GM23338 (cell line): ENCODE measurements around the gene JAZF1. TPM values are rescaled to one million over a fixed set of nuclear protein-coding genes. Genes with fewer than 3 reads are reported as not detected.

Experiments
- ATAC-seq: fragments of 200-7000 bp; cut with Tn5 transposase; 3 replicates; pipeline ENCODE4 v1.9.1; 2020
- DNase-seq: peaks from one replicate; pipeline ENCODE4 v3.0.0-alpha.2; 2015; ENCODE audit warnings: low spot score
- H2AFZ ChIP-seq: fragments of 200-600 bp; sonication (generic); 2 replicates; pipeline ENCODE4 v1.8.0; 2016; ENCODE audit warnings: antibody characterized with exemption, mild to moderate bottlenecking, moderate library complexity
- H3F3A ChIP-seq: fragments of 200-600 bp; sonication (generic); replicated peaks from 2 replicates; pipeline ENCODE4 v1.8.0; 2017; ENCODE audit warnings: antibody characterized with exemption, mixed run types, low read depth
- H3K27ac ChIP-seq: fragments of 200-600 bp; sonication (generic); 2 replicates; pipeline ENCODE4 v1.6.1; 2016; ENCODE audit warnings: low read depth
- H3K27me3 ChIP-seq: fragments of 200-600 bp; sonication (generic); 2 replicates; pipeline ENCODE4 v1.8.0; 2016; ENCODE audit warnings: mild to moderate bottlenecking, mixed run types, moderate library complexity; ENCODE audit not compliant: insufficient read depth
- H3K36me3 ChIP-seq: fragments of 200-600 bp; sonication (generic); 2 replicates; pipeline ENCODE4 v1.8.0; 2016; ENCODE audit warnings: mild to moderate bottlenecking; ENCODE audit not compliant: insufficient read depth
- H3K4me1 ChIP-seq: fragments of 200-600 bp; sonication (generic); 2 replicates; pipeline ENCODE4 v1.8.0; 2016; ENCODE audit warnings: mild to moderate bottlenecking, moderate library complexity; ENCODE audit not compliant: insufficient read depth
- H3K4me2 ChIP-seq: fragments of 200-600 bp; sonication (generic); 2 replicates; pipeline ENCODE4 v1.7.1; 2017; ENCODE audit warnings: mixed run types
- H3K4me3 ChIP-seq: fragments of 200-600 bp; sonication (generic); 2 replicates; pipeline ENCODE4 v1.6.1; 2016; ENCODE audit warnings: mixed run types
- H3K79me2 ChIP-seq: fragments of 200-600 bp; sonication (generic); replicated peaks from 2 replicates; pipeline ENCODE4 v1.8.0; 2017; ENCODE audit warnings: mild to moderate bottlenecking; ENCODE audit not compliant: insufficient read depth
- H3K9me2 ChIP-seq: fragments of 200-600 bp; sonication (generic); 2 replicates; pipeline ENCODE4 v1.8.0; 2017; ENCODE audit not compliant: insufficient read depth
- H4K20me1 ChIP-seq: fragments of 200-600 bp; sonication (generic); replicated peaks from 2 replicates; pipeline ENCODE4 v1.8.0; 2017; ENCODE audit warnings: mild to moderate bottlenecking; ENCODE audit not compliant: insufficient read depth
- H3K27ac Mint-ChIP-seq: 2 replicates; pipeline ENCODE4 v1.8.0; 2020; ENCODE audit warnings: inconsistent platforms, mild to moderate bottlenecking, moderate library complexity, mixed read lengths
- H3K27me3 Mint-ChIP-seq: 3 replicates; pipeline ENCODE4 v1.8.0; 2022; ENCODE audit warnings: low read depth, mild to moderate bottlenecking, moderate library complexity, mixed read lengths, inconsistent platforms; ENCODE audit not compliant: insufficient read depth, poor library complexity
- H3K36me3 Mint-ChIP-seq: 3 replicates; pipeline ENCODE4 v1.8.0; 2021; ENCODE audit warnings: low read depth, mild to moderate bottlenecking, inconsistent platforms, moderate library complexity, mixed read lengths
- H3K4me1 Mint-ChIP-seq: 3 replicates; pipeline ENCODE4 v1.8.0; 2020; ENCODE audit warnings: mild to moderate bottlenecking, inconsistent platforms, mixed read lengths
- H3K4me3 Mint-ChIP-seq: 3 replicates; pipeline ENCODE4 v1.8.0; 2021; ENCODE audit warnings: moderate library complexity, mild to moderate bottlenecking, inconsistent platforms, mixed read lengths
- H3K9me3 Mint-ChIP-seq: 3 replicates; pipeline ENCODE4 v1.8.0; 2020; ENCODE audit warnings: moderate library complexity, mild to moderate bottlenecking, inconsistent platforms, mixed read lengths
- CREB1 ChIP-seq: fragments of 250-450 bp; sonication (Bioruptor Pico); IDR thresholded peaks from 2 replicates; pipeline ENCODE4 v1.5.0; 2020; ENCODE audit warnings: low read depth, mild to moderate bottlenecking, moderate library complexity
- EZH2 ChIP-seq: fragments of 200-600 bp; sonication (generic); IDR thresholded peaks from one replicate; pipeline ENCODE4 v1.8.0; 2017; ENCODE audit warnings: antibody characterized with exemption, mild to moderate bottlenecking, low read depth; ENCODE audit not compliant: unreplicated experiment
- EZH2phosphoT487 ChIP-seq: fragments of 200-600 bp; sonication (generic); IDR thresholded peaks from one replicate; pipeline ENCODE4 v1.8.1; 2018; ENCODE audit warnings: antibody characterized with exemption; ENCODE audit not compliant: unreplicated experiment
- JUNB ChIP-seq: IDR thresholded peaks from one replicate; pipeline ENCODE4 v1.6.1; 2016; ENCODE audit warnings: antibody characterized with exemption; ENCODE audit not compliant: unreplicated experiment
- NANOG ChIP-seq: IDR thresholded peaks from 2 replicates; pipeline ENCODE4 v1.6.1; 2016; ENCODE audit warnings: antibody characterized with exemption, borderline replicate concordance
- POLR2AphosphoS5 ChIP-seq: IDR thresholded peaks from 2 replicates; pipeline ENCODE4 v1.6.1; 2016; ENCODE audit warnings: antibody characterized with exemption, low read depth
- STAT1 ChIP-seq: IDR thresholded peaks from one replicate; pipeline ENCODE4 v1.6.1; 2016; ENCODE audit warnings: antibody characterized with exemption; ENCODE audit not compliant: unreplicated experiment
- ZNF114 ChIP-seq: fragments of 250-450 bp; sonication (Bioruptor Pico); IDR thresholded peaks from 2 replicates; pipeline ENCODE4 v1.5.0; 2020; ENCODE audit warnings: mild to moderate bottlenecking, moderate library complexity
- ZNF331 ChIP-seq: fragments of 250-450 bp; sonication (Bioruptor Pico); IDR thresholded peaks from 2 replicates; pipeline ENCODE4 v1.5.0; 2020; ENCODE audit warnings: low read depth, mild to moderate bottlenecking, moderate library complexity
- polyA plus RNA-seq: library from polyadenylated mRNA; unstranded; fragments of >200 nt; fragmentation: Nextera tagmentation; extraction: Ambion mirVana; gene quantifications from 2 replicates; pipeline ENCODE4 v1.2.1, GENCODE V29; 2016
- total RNA-seq: library from RNA; depleted of rRNA; stranded (reverse); fragments of >200 nt; shearing (Covaris generic); gene quantifications from 2 replicates; pipeline ENCODE4 v1.2.3, GENCODE V29; 2014
- TF ChIP-seq, protein P1 (sequence below): fragments of 250-450 bp; sonication (Bioruptor Pico); IDR thresholded peaks from 2 replicates; pipeline ENCODE4 v1.5.0; 2020; ENCODE audit warnings: mild to moderate bottlenecking, moderate library complexity
- TF ChIP-seq, protein P2 (sequence below), 2 experiments: fragments of 200-600 bp in 1 of 2; sonication (generic) in 1 of 2; conservative IDR thresholded peaks; 2 replicates each; pipeline versions ENCODE4 v1.5.1 to v1.6.1; 2016 to 2017; ENCODE audit warnings: antibody characterized with exemption in 2 of 2, low read depth in 2 of 2, mild to moderate bottlenecking in 2 of 2, moderate library complexity in 1 of 2
- TF ChIP-seq, protein P3 (sequence below): IDR thresholded peaks from one replicate; pipeline ENCODE4 v1.6.1; 2018; ENCODE audit warnings: antibody characterized with exemption; ENCODE audit not compliant: unreplicated experiment
- TF ChIP-seq, protein P4 (sequence below): IDR thresholded peaks from 2 replicates; pipeline ENCODE4 v1.6.1; 2016; ENCODE audit warnings: antibody characterized with exemption

The JAZF1 gene
- total and polyA plus RNA-seq, 2 experiments from 2014 or later = 12.2 to 22.2 TPM

DNA sequence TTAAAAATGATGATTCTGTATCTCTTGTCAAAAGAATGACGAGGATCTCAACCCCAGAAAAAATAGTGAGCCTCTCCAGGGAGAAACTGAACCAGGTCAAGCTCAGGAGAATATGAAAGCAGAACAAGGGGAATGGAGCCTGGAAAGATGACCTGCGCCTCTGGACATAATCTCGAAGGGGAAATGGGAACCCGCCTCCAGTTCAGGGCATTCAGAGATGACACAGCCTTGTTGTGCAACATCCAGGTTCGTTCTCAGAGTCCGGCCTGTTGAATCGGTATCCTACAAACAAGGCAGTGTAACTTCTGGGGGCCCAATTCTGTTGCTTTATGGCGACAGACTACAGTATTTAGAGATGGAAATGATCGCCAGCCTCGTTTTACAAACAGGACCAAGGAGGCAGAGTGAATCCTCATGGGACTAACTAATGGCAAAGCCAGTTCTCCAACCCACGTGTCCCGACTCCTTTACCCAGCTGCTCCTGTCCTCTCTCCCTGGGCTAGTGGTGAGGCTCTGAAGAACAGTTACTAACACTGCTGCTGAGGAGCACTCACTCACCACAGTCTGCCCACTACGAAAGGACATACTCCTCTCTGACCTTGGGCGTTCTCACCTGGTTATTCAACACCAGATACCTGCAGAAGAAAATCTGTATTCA is 67.6 kb downstream of the JAZF1 start:
- Mint-ChIP-seq H3K4me3 (no peak overlapping the region), H3K9me3 (no peaks in the 10 kb centered on the region), H3K27ac (no peak overlapping the region), H3K36me3 (no peaks in the 10 kb centered on the region), H3K27me3 (no peaks in the 10 kb centered on the region), H3K4me1 (no peaks in the 10 kb centered on the region; the same call in 2 of the 3 replicates)
- H3K4me3 ChIP-seq = no peak overlapping the region
- no peaks in the 10 kb centered on the region for H3F3A ChIP-seq
- no peak overlapping the region for H3K27ac ChIP-seq
- no peaks in the 10 kb centered on the region for H3K27me3 ChIP-seq
- DNase-seq (no peak), ATAC-seq (no peak)
- H3K9me2 ChIP-seq = no peaks in the 10 kb centered on the region
- H3K79me2 ChIP-seq = peaks cover 19% of the 10 kb centered on the region
- no peaks in the 10 kb centered on the region; the same call in 1 of the 2 replicates for H4K20me1 ChIP-seq
- H3K4me1 ChIP-seq = no peaks in the 10 kb centered on the region; the same call in 1 of the 2 replicates
- H3K36me3 ChIP-seq = no peaks in the 10 kb centered on the region
- no peak overlapping the region for H3K4me2 ChIP-seq
- H2AFZ ChIP-seq = no peak overlapping the region
- no peak for TF ChIP-seq POLR2AphosphoS5
- TF ChIP-seq STAT1 = no peak
- TF ChIP-seq, protein P1, sequence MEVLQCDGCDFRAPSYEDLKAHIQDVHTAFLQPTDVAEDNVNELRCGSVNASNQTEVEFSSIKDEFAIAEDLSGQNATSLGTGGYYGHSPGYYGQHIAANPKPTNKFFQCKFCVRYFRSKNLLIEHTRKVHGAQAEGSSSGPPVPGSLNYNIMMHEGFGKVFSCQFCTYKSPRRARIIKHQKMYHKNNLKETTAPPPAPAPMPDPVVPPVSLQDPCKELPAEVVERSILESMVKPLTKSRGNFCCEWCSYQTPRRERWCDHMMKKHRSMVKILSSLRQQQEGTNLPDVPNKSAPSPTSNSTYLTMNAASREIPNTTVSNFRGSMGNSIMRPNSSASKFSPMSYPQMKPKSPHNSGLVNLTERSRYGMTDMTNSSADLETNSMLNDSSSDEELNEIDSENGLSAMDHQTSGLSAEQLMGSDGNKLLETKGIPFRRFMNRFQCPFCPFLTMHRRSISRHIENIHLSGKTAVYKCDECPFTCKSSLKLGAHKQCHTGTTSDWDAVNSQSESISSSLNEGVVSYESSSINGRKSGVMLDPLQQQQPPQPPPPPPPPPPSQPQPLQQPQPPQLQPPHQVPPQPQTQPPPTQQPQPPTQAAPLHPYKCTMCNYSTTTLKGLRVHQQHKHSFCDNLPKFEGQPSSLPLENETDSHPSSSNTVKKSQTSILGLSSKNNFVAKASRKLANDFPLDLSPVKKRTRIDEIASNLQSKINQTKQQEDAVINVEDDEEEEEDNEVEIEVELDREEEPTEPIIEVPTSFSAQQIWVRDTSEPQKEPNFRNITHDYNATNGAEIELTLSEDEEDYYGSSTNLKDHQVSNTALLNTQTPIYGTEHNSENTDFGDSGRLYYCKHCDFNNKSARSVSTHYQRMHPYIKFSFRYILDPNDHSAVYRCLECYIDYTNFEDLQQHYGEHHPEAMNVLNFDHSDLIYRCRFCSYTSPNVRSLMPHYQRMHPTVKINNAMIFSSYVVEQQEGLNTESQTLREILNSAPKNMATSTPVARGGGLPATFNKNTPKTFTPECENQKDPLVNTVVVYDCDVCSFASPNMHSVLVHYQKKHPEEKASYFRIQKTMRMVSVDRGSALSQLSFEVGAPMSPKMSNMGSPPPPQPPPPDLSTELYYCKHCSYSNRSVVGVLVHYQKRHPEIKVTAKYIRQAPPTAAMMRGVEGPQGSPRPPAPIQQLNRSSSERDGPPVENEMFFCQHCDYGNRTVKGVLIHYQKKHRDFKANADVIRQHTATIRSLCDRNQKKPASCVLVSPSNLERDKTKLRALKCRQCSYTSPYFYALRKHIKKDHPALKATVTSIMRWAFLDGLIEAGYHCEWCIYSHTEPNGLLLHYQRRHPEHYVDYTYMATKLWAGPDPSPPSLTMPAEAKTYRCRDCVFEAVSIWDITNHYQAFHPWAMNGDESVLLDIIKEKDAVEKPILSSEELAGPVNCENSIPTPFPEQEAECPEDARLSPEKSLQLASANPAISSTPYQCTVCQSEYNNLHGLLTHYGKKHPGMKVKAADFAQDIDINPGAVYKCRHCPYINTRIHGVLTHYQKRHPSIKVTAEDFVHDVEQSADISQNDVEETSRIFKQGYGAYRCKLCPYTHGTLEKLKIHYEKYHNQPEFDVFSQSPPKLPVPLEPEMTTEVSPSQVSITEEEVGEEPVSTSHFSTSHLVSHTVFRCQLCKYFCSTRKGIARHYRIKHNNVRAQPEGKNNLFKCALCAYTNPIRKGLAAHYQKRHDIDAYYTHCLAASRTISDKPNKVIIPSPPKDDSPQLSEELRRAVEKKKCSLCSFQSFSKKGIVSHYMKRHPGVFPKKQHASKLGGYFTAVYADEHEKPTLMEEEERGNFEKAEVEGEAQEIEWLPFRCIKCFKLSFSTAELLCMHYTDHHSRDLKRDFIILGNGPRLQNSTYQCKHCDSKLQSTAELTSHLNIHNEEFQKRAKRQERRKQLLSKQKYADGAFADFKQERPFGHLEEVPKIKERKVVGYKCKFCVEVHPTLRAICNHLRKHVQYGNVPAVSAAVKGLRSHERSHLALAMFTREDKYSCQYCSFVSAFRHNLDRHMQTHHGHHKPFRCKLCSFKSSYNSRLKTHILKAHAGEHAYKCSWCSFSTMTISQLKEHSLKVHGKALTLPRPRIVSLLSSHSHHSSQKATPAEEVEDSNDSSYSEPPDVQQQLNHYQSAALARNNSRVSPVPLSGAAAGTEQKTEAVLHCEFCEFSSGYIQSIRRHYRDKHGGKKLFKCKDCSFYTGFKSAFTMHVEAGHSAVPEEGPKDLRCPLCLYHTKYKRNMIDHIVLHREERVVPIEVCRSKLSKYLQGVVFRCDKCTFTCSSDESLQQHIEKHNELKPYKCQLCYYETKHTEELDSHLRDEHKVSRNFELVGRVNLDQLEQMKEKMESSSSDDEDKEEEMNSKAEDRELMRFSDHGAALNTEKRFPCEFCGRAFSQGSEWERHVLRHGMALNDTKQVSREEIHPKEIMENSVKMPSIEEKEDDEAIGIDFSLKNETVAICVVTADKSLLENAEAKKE = no peak
- TF ChIP-seq, protein P2, sequence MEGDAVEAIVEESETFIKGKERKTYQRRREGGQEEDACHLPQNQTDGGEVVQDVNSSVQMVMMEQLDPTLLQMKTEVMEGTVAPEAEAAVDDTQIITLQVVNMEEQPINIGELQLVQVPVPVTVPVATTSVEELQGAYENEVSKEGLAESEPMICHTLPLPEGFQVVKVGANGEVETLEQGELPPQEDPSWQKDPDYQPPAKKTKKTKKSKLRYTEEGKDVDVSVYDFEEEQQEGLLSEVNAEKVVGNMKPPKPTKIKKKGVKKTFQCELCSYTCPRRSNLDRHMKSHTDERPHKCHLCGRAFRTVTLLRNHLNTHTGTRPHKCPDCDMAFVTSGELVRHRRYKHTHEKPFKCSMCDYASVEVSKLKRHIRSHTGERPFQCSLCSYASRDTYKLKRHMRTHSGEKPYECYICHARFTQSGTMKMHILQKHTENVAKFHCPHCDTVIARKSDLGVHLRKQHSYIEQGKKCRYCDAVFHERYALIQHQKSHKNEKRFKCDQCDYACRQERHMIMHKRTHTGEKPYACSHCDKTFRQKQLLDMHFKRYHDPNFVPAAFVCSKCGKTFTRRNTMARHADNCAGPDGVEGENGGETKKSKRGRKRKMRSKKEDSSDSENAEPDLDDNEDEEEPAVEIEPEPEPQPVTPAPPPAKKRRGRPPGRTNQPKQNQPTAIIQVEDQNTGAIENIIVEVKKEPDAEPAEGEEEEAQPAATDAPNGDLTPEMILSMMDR (conservative IDR thresholded peaks at IDR 0.05; ENCODE audit: low read depth in 2 of 2) = no peak
- no peak for TF ChIP-seq EZH2phosphoT487
- TF ChIP-seq, protein P3, sequence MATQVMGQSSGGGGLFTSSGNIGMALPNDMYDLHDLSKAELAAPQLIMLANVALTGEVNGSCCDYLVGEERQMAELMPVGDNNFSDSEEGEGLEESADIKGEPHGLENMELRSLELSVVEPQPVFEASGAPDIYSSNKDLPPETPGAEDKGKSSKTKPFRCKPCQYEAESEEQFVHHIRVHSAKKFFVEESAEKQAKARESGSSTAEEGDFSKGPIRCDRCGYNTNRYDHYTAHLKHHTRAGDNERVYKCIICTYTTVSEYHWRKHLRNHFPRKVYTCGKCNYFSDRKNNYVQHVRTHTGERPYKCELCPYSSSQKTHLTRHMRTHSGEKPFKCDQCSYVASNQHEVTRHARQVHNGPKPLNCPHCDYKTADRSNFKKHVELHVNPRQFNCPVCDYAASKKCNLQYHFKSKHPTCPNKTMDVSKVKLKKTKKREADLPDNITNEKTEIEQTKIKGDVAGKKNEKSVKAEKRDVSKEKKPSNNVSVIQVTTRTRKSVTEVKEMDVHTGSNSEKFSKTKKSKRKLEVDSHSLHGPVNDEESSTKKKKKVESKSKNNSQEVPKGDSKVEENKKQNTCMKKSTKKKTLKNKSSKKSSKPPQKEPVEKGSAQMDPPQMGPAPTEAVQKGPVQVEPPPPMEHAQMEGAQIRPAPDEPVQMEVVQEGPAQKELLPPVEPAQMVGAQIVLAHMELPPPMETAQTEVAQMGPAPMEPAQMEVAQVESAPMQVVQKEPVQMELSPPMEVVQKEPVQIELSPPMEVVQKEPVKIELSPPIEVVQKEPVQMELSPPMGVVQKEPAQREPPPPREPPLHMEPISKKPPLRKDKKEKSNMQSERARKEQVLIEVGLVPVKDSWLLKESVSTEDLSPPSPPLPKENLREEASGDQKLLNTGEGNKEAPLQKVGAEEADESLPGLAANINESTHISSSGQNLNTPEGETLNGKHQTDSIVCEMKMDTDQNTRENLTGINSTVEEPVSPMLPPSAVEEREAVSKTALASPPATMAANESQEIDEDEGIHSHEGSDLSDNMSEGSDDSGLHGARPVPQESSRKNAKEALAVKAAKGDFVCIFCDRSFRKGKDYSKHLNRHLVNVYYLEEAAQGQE = no peak
- TF ChIP-seq, protein P4, sequence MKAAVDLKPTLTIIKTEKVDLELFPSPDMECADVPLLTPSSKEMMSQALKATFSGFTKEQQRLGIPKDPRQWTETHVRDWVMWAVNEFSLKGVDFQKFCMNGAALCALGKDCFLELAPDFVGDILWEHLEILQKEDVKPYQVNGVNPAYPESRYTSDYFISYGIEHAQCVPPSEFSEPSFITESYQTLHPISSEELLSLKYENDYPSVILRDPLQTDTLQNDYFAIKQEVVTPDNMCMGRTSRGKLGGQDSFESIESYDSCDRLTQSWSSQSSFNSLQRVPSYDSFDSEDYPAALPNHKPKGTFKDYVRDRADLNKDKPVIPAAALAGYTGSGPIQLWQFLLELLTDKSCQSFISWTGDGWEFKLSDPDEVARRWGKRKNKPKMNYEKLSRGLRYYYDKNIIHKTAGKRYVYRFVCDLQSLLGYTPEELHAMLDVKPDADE = no peak
- TF ChIP-seq CREB1 (CRISPR knock-in tag) = no peak
- no peak for TF ChIP-seq EZH2
- no peak for TF ChIP-seq ZNF331 (CRISPR knock-in tag)
- TF ChIP-seq NANOG = no peak
- TF ChIP-seq JUNB = no peak
- no peak for TF ChIP-seq ZNF114 (CRISPR knock-in tag)
